Measurements from ENCODE around the gene PTK6.

DNA sequence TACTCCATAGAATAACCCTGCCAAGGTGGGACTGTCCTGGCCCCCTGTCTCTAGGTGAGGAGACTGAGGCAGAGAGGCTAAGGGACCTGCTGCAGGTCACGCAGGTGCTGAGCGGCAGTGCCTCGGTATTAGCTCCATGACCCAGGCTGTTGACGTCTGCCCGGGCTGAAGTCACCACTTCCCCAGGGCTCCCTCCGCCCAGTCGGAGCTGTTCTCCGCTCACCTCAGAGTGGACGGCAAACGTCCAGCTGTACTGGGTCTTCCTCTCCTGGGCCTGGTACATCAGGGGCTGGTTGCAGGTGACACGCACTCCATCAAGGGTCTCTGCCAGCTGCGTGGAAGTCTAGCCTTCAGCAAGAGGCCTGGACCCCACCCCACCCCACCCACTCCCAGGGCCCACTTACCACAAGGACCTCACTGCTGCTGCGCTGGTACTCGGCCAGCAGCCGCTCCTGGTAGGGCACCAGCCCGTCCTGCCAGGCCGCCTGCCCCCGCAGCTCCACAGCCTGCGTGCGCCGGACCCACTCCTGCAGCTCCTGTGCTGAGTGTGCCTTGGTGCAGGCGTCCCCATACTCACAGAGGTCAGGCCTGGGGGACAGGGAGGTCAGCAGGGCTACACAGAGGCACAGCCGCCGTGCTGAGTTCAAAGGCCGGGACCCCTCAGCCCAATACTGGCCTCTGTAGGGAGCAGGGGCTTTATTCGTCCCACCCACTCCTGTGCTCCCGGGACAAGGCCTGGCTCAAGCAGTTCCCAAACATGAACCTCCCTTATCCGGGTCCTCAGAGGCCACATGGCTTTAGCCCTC is 33.3 kb upstream of the PTK6 start:
- TF ChIP-seq, protein P1, sequence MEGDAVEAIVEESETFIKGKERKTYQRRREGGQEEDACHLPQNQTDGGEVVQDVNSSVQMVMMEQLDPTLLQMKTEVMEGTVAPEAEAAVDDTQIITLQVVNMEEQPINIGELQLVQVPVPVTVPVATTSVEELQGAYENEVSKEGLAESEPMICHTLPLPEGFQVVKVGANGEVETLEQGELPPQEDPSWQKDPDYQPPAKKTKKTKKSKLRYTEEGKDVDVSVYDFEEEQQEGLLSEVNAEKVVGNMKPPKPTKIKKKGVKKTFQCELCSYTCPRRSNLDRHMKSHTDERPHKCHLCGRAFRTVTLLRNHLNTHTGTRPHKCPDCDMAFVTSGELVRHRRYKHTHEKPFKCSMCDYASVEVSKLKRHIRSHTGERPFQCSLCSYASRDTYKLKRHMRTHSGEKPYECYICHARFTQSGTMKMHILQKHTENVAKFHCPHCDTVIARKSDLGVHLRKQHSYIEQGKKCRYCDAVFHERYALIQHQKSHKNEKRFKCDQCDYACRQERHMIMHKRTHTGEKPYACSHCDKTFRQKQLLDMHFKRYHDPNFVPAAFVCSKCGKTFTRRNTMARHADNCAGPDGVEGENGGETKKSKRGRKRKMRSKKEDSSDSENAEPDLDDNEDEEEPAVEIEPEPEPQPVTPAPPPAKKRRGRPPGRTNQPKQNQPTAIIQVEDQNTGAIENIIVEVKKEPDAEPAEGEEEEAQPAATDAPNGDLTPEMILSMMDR (IDR thresholded peaks at IDR 0.05; ENCODE audit: insufficient read depth, low read length): no peak
- TF ChIP-seq, protein P2, sequence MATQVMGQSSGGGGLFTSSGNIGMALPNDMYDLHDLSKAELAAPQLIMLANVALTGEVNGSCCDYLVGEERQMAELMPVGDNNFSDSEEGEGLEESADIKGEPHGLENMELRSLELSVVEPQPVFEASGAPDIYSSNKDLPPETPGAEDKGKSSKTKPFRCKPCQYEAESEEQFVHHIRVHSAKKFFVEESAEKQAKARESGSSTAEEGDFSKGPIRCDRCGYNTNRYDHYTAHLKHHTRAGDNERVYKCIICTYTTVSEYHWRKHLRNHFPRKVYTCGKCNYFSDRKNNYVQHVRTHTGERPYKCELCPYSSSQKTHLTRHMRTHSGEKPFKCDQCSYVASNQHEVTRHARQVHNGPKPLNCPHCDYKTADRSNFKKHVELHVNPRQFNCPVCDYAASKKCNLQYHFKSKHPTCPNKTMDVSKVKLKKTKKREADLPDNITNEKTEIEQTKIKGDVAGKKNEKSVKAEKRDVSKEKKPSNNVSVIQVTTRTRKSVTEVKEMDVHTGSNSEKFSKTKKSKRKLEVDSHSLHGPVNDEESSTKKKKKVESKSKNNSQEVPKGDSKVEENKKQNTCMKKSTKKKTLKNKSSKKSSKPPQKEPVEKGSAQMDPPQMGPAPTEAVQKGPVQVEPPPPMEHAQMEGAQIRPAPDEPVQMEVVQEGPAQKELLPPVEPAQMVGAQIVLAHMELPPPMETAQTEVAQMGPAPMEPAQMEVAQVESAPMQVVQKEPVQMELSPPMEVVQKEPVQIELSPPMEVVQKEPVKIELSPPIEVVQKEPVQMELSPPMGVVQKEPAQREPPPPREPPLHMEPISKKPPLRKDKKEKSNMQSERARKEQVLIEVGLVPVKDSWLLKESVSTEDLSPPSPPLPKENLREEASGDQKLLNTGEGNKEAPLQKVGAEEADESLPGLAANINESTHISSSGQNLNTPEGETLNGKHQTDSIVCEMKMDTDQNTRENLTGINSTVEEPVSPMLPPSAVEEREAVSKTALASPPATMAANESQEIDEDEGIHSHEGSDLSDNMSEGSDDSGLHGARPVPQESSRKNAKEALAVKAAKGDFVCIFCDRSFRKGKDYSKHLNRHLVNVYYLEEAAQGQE (IDR thresholded peaks at IDR 0.05; ENCODE audit: insufficient replicate concordance, low read depth): no peak
- TF ChIP-seq POLR2AphosphoS5 (IDR thresholded peaks at IDR 0.05; ENCODE audit: low read depth): no peak
